Measurements from ENCODE around the gene EFNA1.
A peak's percentile ranks its signal among the peaks of the same experiment; 100 is the strongest.

EFNA1 gene

DNA sequence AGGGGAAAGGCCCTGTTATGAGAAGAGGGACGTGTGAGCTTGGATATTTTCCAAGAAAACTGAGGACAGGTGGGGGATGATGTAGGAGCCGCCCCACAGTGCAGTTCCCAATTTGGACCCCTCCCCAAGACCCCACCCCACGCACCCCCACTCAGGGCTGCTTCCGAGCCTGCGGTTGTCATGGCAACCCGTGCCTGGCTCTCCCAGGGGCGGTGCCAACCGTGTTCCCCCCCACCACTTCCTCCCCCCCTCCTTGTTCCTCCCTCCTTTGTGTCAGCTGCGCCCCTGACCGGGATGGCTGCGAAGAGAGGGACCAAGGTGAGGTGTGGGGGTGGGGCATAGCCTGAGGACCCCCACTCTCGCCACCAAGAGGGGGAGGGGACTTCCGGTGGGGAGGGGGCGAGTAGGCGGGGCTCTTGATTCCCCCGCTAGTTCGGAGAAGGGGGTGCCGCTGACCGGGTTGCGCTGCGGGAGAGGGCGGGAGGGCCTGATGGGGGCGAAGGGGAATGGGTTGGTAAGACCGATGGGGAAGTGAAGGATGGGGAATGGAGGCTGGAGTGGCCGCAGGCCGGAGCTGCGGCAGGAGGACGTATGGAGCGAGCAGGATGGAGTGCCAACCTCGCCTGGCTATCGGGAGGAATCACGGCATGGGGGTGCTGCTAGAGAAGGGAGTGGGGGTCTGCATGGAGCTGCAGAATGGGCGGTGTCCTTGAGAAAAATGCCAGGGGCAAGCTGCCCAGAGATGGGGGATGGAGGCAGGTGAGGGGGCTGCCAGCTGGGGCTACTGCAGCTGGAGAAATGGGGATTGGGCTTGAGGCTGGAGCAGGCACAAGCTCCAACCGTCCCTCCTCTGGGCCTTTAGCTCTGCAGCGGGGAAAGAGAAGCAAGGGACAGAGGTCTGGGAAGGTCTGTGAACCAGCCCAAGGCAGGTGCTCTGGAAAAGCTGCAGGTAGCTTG is 46.9 kb downstream of the EFNA1 start:
- no peak for DNase-seq (ENCODE audit: low read depth)

DNA sequence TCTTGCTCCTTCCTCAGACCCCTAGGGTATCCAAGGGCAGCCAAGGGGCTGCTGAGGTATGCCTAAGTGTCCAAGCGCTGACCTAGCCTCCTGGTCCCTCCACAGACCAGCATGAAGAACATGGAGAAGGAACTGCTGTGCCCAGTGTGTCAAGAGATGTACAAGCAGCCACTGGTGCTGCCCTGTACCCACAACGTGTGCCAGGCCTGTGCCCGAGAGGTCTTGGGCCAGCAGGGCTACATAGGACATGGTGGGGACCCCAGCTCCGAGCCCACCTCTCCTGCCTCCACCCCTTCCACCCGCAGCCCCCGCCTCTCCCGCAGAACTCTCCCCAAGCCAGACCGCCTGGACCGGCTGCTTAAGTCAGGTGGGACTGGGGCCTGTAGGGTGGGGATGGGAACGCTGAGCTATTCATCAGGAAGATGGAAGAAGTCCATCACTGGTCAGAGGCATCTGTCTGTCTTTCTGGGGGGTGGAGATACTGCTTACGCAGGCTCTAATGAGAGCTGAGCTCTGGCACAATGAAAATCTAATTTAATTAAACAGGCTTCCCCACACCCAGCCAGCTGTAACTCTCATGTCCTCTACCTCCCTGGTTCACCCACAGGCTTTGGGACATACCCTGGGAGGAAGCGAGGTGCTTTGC is 47.7 kb downstream of the EFNA1 start:
- DNase-seq (ENCODE audit: low read depth): no peak

DNA sequence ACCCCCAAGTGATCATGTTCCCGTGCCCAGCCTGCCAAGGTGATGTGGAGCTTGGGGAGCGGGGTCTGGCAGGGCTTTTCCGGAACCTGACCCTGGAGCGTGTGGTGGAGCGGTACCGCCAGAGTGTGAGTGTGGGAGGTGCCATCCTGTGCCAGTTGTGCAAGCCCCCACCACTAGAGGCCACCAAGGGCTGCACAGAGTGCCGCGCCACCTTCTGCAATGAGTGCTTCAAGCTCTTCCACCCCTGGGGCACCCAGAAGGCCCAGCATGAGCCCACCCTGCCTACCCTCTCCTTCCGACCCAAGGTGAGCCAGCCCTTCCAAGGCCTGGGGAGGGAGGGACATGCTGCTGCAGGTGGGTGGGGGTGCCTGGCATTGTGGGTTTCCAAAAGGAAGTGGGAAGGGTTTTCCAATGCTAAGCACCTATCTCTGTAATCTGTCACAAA is 48.3 kb downstream of the EFNA1 start:
- DNase-seq (ENCODE audit: low read depth): no peak

DNA sequence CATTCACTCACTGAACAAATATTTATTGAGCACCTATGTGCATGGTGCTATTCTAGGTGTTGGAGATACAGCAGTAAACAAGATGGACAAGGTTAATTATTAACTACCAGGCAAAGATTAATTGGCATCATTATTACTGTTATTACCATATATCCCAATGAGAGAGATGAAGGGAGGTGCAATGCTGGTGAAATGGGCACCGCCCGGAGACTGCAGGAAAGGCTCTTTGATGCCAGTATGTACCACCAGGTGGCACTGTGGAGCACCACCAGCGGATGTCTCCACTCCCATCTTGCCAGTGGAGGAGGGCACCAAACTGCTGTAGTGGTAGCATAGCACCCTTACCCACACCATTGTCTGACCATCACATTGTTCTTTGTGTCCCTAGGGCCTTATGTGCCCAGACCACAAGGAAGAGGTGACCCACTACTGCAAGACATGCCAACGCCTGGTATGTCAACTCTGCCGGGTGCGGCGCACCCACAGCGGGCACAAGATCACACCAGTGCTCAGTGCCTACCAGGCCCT is 48.9 kb downstream of the EFNA1 start:
- DNase-seq (ENCODE audit: low read depth): peak; percentile 76

DNA sequence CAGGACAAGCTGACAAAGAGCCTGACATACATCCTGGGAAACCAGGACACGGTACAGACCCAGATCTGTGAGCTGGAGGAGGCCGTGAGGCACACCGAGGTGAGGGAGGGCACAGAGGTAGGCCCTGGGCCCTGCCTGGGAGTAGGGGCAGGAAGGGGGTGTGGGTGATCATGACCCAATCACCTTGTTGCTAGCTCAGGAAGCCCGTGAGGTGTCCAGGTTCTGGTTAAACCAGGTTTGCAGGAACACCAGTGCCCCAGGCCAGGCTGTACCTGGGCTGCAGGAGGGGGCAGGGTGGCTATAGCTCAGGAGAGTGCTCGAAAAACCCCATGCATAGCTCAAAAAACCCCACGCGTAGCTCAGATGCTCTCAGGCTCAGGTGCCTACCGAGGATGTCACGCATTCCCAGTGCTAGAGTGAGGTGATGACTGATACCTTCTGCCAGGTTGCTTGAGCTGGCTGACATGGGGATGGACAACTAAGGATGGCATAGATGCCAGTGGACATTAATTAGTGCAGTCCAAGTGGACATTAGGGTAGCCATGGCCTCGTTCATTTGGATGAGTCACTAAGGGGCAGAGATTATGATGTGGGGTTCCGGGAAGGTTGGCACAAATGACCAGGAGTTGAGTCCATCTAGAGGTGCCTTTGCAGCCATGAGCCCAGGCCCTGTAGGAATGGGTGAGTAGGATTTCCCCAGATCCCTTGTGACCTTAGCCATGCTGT is 49.7 kb downstream of the EFNA1 start:
- no peak for DNase-seq (ENCODE audit: low read depth)

DNA sequence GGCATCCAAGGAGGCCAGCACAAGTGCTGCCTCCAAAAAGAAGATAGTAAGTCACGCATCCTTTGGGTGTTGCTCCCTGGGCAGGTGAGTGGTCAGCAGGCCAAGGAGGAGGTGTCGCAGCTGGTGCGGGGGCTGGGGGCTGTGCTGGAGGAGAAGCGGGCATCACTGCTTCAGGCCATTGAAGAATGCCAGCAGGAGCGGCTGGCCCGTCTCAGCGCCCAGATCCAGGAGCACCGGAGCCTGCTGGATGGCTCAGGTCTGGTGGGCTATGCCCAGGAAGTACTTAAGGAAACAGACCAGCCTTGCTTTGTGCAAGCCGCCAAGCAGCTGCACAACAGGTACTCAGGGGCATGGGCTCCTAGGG is 50.2 kb downstream of the EFNA1 start:
- no peak for DNase-seq (ENCODE audit: low read depth)

DNA sequence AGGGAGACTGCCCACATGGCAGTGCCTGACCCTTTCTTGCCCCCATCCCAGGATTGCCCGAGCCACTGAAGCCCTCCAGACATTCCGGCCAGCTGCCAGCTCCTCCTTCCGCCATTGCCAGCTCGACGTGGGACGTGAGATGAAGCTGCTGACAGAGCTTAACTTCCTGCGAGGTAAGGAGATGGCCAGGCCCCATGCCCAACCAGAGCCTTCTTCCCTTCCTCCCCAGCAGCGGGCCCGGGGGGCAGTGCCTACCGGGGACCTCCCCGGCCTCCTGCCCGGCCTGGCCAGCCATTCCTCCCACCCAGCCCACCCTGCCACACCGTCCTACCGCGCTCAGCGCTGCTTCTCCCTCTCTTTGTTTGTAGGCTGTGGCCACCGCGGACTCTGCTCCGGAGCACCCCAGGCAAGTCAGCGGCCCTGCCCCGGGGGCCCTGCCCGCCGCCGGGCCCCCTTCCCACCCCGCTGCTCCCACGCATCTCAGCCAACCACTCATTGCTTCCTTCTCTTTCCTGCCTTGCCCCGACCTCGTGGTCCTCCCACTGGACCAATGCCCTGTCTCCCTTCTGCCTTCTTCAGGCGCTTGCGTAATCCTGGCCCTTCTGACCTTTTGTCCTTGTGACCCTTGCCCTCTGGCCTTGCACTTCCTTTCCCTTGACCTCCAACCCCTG is 50.9 kb downstream of the EFNA1 start:
- no peak for DNase-seq (ENCODE audit: low read depth)

DNA sequence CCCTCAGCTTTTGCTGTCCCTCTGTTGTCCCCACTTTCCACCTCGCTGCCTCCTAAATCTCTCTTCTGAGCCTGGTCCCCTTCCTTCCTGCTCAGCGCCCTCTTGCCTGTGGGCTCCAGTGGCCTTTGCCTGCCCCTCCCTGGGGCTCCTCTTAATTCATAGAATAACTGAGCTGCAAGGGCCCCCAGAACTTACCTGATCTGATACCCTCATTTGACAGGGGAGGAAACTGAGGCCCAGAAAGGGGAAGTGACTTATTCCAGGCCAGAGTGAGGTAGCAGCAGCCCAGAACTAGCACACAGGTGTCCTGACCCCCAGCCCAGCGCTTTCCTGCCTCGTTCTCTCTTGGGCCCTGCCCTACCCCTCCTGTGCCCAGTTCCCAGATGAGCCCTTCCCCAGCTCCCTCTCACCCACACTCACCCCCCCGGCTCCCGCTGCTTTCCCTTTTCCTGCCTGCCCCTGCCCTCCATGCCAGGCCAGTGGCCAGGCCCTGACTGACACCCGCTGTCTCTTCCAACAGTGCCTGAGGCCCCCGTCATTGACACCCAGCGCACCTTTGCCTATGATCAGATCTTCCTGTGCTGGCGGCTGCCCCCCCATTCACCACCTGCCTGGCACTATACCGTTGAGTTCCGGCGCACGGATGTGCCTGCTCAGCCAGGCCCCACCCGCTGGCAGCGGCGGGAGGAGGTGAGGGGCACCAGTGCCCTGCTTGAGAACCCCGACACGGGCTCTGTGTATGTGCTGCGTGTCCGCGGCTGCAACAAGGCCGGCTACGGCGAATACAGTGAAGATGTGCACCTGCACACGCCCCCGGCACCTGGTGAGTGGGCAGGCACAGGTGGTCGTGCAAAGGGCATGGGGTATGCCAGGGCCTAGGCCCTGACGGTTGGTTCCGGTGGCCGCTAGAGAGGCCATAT is 51.7 kb downstream of the EFNA1 start:
- DNase-seq (ENCODE audit: low read depth): no peak

DNA sequence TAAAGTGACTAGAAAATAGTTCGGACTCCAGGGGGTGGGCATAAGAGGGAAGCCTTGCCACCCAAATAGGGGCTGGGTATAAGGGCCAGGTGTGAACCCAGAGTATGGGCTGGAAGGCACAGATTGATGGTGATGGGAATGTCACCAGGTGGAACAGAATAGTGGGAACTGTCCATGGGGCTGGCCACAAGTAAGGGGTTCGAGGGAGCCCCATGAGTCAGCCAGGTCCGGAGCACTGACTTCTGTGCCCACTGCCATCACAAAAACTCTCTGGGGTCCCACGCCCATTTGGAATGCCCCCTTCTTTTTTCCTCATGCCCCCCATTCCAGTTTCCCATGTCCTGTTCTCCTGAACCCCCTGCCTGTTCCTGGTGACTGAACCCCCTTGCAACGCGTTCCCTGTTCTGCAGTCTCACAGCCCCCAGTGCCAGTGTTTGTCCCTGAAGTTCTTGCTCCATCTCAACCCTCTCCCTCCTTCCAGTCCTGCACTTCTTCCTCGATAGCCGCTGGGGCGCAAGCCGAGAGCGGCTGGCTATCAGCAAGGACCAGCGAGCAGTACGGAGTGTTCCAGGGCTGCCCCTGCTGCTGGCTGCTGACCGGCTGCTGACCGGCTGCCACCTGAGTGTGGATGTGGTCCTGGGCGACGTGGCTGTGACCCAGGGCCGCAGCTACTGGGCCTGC is 53.8 kb downstream of the EFNA1 start:
- no peak for DNase-seq (ENCODE audit: low read depth)

DNA sequence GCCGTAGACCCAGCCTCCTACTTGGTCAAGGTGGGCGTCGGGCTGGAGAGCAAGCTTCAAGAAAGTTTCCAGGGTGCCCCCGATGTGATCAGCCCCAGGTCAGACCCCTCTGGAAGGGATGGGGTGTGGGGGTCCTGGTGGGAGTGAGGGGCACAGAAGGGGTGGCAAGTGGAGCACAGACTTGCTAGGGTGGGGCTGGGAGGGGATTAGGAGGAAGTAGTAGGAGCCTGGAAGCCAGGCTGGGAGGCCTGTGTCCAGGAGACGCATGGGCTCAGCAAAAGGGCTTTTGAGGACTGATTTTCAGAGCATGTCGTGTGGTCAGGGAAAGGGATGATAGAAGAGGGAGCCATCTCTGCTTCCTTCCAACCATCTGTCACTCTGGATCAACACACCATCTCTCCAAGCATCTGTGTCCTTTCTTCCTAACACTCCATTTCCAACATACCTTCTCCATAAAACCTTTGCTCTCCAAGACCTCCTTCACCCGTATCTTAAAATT is 54.4 kb downstream of the EFNA1 start:
- no peak for DNase-seq (ENCODE audit: low read depth)

DNA sequence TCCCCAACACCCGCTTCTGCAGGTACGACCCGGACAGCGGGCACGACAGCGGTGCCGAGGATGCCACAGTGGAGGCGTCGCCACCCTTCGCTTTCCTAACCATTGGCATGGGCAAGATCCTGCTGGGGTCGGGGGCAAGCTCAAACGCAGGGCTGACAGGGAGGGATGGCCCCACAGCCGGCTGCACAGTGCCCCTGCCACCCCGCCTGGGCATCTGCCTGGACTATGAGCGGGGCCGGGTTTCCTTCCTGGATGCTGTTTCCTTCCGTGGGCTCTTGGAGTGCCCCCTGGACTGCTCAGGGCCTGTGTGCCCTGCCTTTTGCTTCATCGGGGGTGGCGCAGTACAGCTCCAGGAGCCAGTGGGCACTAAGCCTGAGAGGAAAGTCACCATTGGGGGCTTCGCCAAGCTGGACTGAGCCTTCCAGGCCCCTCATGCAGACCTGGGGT is 56.1 kb downstream of the EFNA1 start:
- DNase-seq (ENCODE audit: low read depth): no peak

DNA sequence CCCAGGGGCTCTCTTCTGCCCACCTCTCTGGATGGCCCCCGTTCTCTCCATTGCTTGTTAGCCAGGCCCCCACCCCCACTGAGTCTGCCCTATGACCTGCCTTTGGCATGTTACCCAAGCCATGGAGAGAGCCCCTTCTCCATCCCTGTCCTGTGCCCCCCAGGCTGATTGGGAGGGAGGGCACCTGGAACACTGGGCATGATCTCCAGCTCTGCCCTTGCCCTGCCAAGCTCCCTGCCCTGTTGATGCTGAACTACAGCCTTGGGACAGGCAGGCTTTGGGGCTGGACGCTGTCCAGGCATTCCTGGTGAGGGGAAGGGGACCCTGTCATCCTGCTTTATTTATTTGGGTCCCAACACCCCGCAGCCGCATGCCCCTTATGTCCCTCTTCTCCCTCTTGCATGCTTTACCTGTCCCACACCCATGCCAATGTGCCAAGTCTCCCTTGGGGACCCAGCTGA is 56.7 kb downstream of the EFNA1 start:
- no peak for DNase-seq (ENCODE audit: low read depth)

Data from stimulated activated CD4-positive, alpha-beta T cell treated with anti-CD3 and anti-CD28 coated beads, Interleukin-2, amount 100 ng/mL, for 4 hours (primary cell).